Loucy (cell line): ENCODE measurements around the gene LPP.

ENCODE experiments used
- H2AFZ ChIP-seq: fragments of 200-600 bp; sonication (generic); 2 replicates; pipeline ENCODE4 v1.6.0; 2016; ENCODE audit warnings: antibody characterized with exemption, mild to moderate bottlenecking, low read length, moderate library complexity
- H3F3A ChIP-seq: fragments of 200-600 bp; 2 replicates; pipeline ENCODE4 v1.6.0; 2016; ENCODE audit warnings: antibody characterized with exemption, low read depth, mild to moderate bottlenecking
- H3K27me3 ChIP-seq: fragments of 200-600 bp; sonication (generic); 2 replicates; pipeline ENCODE4 v1.6.1; 2014; ENCODE audit warnings: low read length, mild to moderate bottlenecking; ENCODE audit not compliant: insufficient read depth, poor library complexity, severe bottlenecking
- H3K36me3 ChIP-seq: fragments of 200-600 bp; sonication (generic); 2 replicates; pipeline ENCODE4 v1.6.1; 2016; ENCODE audit warnings: low read length; ENCODE audit not compliant: insufficient read depth
- H3K4me1 ChIP-seq: fragments of 200-600 bp; sonication (generic); 2 replicates; pipeline ENCODE4 v1.5.1; 2014; ENCODE audit warnings: low read length, mild to moderate bottlenecking; ENCODE audit not compliant: insufficient read depth, poor library complexity, severe bottlenecking
- H3K4me2 ChIP-seq: fragments of 200-600 bp; sonication (generic); 2 replicates; pipeline ENCODE4 v1.6.0; 2014; ENCODE audit warnings: antibody characterized with exemption, low read length, low read depth, mild to moderate bottlenecking; ENCODE audit not compliant: poor library complexity, severe bottlenecking
- H3K4me3 ChIP-seq: fragments of 200-600 bp; sonication (generic); 2 replicates; pipeline ENCODE4 v1.5.1; 2014; ENCODE audit warnings: low read length, mild to moderate bottlenecking, mixed read lengths; ENCODE audit not compliant: poor library complexity, severe bottlenecking
- H3K79me2 ChIP-seq: fragments of 200-600 bp; sonication (generic); 2 replicates; pipeline ENCODE4 v1.6.1; 2014; ENCODE audit warnings: low read length; ENCODE audit not compliant: insufficient read depth
- H3K9ac ChIP-seq: fragments of 200-600 bp; sonication (generic); 2 replicates; pipeline ENCODE4 v1.6.0; 2014; ENCODE audit warnings: mild to moderate bottlenecking, low read depth, low read length, moderate library complexity; ENCODE audit not compliant: poor library complexity, severe bottlenecking
- H3K9me2 ChIP-seq: fragments of 200-600 bp; sonication (generic); replicated peaks from 2 replicates; pipeline ENCODE4 v1.6.1; 2016; ENCODE audit warnings: low read depth, low read length, mixed read lengths
- H3K9me3 ChIP-seq: fragments of 200-600 bp; sonication (generic); 2 replicates; pipeline ENCODE4 v1.6.1; 2014; ENCODE audit warnings: mild to moderate bottlenecking, antibody characterized with exemption, low read length, low read depth; ENCODE audit not compliant: insufficient read depth
- H4K20me1 ChIP-seq: fragments of 200-600 bp; sonication (generic); 2 replicates; pipeline ENCODE4 v1.6.0; 2014; ENCODE audit warnings: antibody characterized with exemption, low read length, mild to moderate bottlenecking; ENCODE audit not compliant: insufficient read depth, poor library complexity, severe bottlenecking
- EZH2phosphoT487 ChIP-seq: fragments of 200-600 bp; IDR thresholded peaks from 2 replicates; pipeline ENCODE4 v1.6.1; 2018; ENCODE audit warnings: antibody characterized with exemption, mild to moderate bottlenecking, moderate library complexity, borderline replicate concordance
- TF ChIP-seq, protein P1 (sequence below): fragments of 200-600 bp; sonication (generic); conservative IDR thresholded peaks from 2 replicates; pipeline ENCODE4 v1.5.1; 2014; ENCODE audit warnings: mild to moderate bottlenecking, antibody characterized with exemption, low read length

LPP gene

DNA sequence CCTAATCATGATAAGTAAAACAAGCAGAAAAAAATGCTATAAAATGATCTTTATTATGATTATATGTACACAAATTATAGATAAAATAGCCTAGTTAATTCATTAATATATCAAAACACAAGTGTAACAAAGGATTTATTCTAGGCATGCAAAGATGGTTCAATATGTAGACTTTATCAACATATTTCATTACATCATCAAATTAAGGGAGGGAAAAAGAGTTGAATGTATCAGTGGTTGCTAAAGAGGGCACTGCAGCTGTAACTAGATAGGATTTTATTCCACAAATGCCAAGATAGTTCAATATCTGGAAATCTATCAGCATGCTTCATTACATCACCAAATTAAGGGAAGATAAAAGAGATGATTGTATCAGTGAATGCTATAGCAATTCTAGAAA lies 248.3 kb downstream of the LPP start:
- TF ChIP-seq, protein P1, sequence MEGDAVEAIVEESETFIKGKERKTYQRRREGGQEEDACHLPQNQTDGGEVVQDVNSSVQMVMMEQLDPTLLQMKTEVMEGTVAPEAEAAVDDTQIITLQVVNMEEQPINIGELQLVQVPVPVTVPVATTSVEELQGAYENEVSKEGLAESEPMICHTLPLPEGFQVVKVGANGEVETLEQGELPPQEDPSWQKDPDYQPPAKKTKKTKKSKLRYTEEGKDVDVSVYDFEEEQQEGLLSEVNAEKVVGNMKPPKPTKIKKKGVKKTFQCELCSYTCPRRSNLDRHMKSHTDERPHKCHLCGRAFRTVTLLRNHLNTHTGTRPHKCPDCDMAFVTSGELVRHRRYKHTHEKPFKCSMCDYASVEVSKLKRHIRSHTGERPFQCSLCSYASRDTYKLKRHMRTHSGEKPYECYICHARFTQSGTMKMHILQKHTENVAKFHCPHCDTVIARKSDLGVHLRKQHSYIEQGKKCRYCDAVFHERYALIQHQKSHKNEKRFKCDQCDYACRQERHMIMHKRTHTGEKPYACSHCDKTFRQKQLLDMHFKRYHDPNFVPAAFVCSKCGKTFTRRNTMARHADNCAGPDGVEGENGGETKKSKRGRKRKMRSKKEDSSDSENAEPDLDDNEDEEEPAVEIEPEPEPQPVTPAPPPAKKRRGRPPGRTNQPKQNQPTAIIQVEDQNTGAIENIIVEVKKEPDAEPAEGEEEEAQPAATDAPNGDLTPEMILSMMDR, result no peak
- no peak for TF ChIP-seq EZH2phosphoT487
- Histone ChIP-seq H2AFZ (no peak overlapping the region), H3K4me3 (no peak overlapping the region), H3K9me2 (no peaks in the 10 kb centered on the region), H3K9me3 (no peaks in the 10 kb centered on the region), H3K4me1 (peaks cover 13% of the 10 kb centered on the region), H3F3A (no peaks in the 10 kb centered on the region), H3K9ac (no peak overlapping the region), H4K20me1 (no peaks in the 10 kb centered on the region), H3K79me2 (no peaks in the 10 kb centered on the region), H3K27me3 (no peaks in the 10 kb centered on the region), H3K36me3 (peaks cover 8% of the 10 kb centered on the region; the same call in 1 of the 2 replicates), H3K4me2 (no peak overlapping the region)

DNA sequence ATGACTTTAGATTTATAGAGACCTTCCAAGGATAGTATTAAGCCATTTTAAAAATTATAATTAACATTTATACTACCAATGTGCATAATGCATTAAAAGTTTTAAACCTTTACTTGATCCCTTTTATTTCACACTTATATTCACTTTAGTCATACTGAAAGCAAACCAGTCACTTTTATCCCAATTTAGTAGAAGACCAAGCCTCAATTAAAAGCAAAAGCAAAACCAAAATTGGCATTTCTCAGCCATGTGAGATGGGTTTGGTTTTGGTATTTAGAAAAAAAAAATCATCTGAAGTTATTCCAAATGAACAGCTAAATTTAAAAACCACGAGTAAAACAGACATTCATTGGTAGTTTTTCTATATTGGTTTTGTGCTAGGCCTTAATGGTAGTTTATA lies 249.4 kb downstream of the LPP start:
- Histone ChIP-seq H3K36me3 (peaks cover 14% of the 10 kb centered on the region; the same call in 1 of the 2 replicates), H3F3A (no peaks in the 10 kb centered on the region), H3K4me3 (no peak overlapping the region), H4K20me1 (no peaks in the 10 kb centered on the region), H3K9me3 (no peaks in the 10 kb centered on the region), H2AFZ (no peak overlapping the region), H3K4me2 (no peak overlapping the region), H3K9ac (no peak overlapping the region), H3K9me2 (no peaks in the 10 kb centered on the region), H3K27me3 (no peaks in the 10 kb centered on the region), H3K4me1 (peaks cover 13% of the 10 kb centered on the region), H3K79me2 (no peaks in the 10 kb centered on the region)
- TF ChIP-seq, protein P1, result no peak
- no peak for TF ChIP-seq EZH2phosphoT487

DNA sequence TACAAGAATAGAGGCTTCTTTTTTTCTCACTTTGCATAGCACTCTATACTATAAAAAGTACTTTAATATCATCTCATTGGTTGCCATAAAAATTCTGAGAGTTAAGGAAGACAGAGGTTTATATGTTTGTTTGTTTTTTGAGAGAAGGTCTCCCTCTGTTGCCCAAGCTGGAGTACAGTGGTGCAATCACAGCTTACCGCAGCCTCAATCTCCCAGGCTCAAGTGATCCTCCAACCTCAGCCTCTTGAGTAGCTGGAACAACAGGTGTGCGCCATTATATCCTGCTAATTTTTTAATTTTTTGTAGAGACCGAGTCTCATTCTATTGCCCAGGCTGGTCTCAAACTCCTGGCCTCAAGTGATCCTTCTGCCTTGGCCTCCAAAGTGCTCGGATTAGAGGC lies 250.2 kb downstream of the LPP start:
- TF ChIP-seq EZH2phosphoT487, result no peak
- TF ChIP-seq, protein P1, result peak; percentile 42; the same call in 1 of the 2 replicates
- Histone ChIP-seq H3K36me3 (peaks cover 18% of the 10 kb centered on the region; the same call in 1 of the 2 replicates), H3K79me2 (no peaks in the 10 kb centered on the region)

More for the DNA sequence above, 250.2 kb downstream of the LPP start:
- no peak overlapping the region for H3K9ac ChIP-seq
- H3K27me3 ChIP-seq, result no peaks in the 10 kb centered on the region
- no peak overlapping the region for H2AFZ ChIP-seq
- H3K4me1 ChIP-seq, result peaks cover 13% of the 10 kb centered on the region
- H3K9me3 ChIP-seq, result no peaks in the 10 kb centered on the region
- H3K4me2 ChIP-seq, result no peak overlapping the region
- no peaks in the 10 kb centered on the region for H4K20me1 ChIP-seq
- H3K9me2 ChIP-seq, result no peaks in the 10 kb centered on the region
- H3K4me3 ChIP-seq, result no peak overlapping the region
- H3F3A ChIP-seq, result no peaks in the 10 kb centered on the region
